Natural killer cell (primary cell): ENCODE measurements around the gene NT5C1A. TPM values are rescaled to one million over a fixed set of nuclear protein-coding genes. Genes with fewer than 3 reads are reported as not detected.

ENCODE experiments used
- ATAC-seq, 3 donors: fragments of 150-1000 bp in 2 of 3; fragments of 200-7000 bp in 1 of 3; cut with Tn5 transposase; 1 replicate in 1 of 3; 2 replicates in 2 of 3; pipeline ENCODE4 v1.10.0; 2021; ENCODE audit warnings: mild to moderate bottlenecking in 2 of 3, moderate library complexity in 2 of 3
- DNase-seq, 2 donors: peaks; one replicate each; pipeline versions ENCODE4 v3.0.0 to v3.0.0-alpha.2; 2013 to 2021; ENCODE audit warnings: mixed read lengths in 1 of 2
- H3K27ac ChIP-seq: one replicate; pipeline ENCODE4 v1.5.1; 2013; ENCODE audit warnings: mild to moderate bottlenecking, low read length
- H3K27me3 ChIP-seq: one replicate; pipeline ENCODE4 v1.6.1; 2013; ENCODE audit warnings: low read length; ENCODE audit not compliant: control insufficient read depth, insufficient read depth
- H3K36me3 ChIP-seq: one replicate; pipeline ENCODE4 v1.6.1; 2013; ENCODE audit warnings: low read length; ENCODE audit not compliant: control insufficient read depth, insufficient read depth
- H3K4me1 ChIP-seq: one replicate; pipeline ENCODE4 v1.6.1; 2013; ENCODE audit warnings: low read length; ENCODE audit not compliant: control insufficient read depth, insufficient read depth
- H3K4me3 ChIP-seq: one replicate; pipeline ENCODE4 v1.5.1; 2013; ENCODE audit warnings: low read length
- H3K9me3 ChIP-seq: one replicate; pipeline ENCODE4 v1.6.1; 2013; ENCODE audit warnings: low read length; ENCODE audit not compliant: control insufficient read depth, insufficient read depth
- H3K27ac Mint-ChIP-seq, 2 donors: one replicate each; pipeline ENCODE4 v1.8.0; 2022; ENCODE audit warnings: mild to moderate bottlenecking in 2 of 2, mixed read lengths in 2 of 2, moderate library complexity in 1 of 2
- H3K27me3 Mint-ChIP-seq, 2 donors: one replicate each; pipeline ENCODE4 v1.8.0; 2022; ENCODE audit warnings: low read depth in 2 of 2, mixed read lengths in 2 of 2
- H3K36me3 Mint-ChIP-seq: one replicate; pipeline ENCODE4 v1.8.0; 2022; ENCODE audit warnings: mixed read lengths
- H3K4me1 Mint-ChIP-seq, 2 donors: one replicate each; pipeline ENCODE4 v1.8.0; 2022; ENCODE audit warnings: mixed read lengths in 2 of 2
- H3K4me3 Mint-ChIP-seq: one replicate; pipeline ENCODE4 v1.8.0; 2022; ENCODE audit warnings: mild to moderate bottlenecking, moderate library complexity, mixed read lengths
- H3K9me3 Mint-ChIP-seq, 2 donors: one replicate each; pipeline ENCODE4 v1.8.0; 2022; ENCODE audit warnings: mixed read lengths in 2 of 2
- WGBS: methylation state at CpG from one replicate; pipeline ENCODE4 v1.1.7; 2013; ENCODE audit warnings: missing lambda C conversion rate; ENCODE audit not compliant: insufficient coverage; 5-methylcytosine and 5-hydroxymethylcytosine counted together
- intact Hi-C: fragments of 100-400 bp; cut with micrococcal nuclease; formaldehyde crosslinking; loops from one replicate; pipeline ENCODE4 v1.14.2; 2022
- total RNA-seq, 4 donors: library from RNA; stranded (reverse); fragments of 120-200 nt in 1 of 4; gene quantifications; one replicate each; pipeline versions ENCODE4 v1.2.3 to v1.2.4, GENCODE V29; 2013 to 2022
- TF ChIP-seq, protein P1 (sequence below): fragments of 200-600 bp; IDR thresholded peaks from one replicate; pipeline ENCODE4 v1.8.0; 2022; ENCODE audit warnings: antibody characterized with exemption

The NT5C1A gene
- total RNA-seq, 3 donors from 2014 or later (not counting 1 experiment from before 2014, with no cell fraction given), result not detected

DNA sequence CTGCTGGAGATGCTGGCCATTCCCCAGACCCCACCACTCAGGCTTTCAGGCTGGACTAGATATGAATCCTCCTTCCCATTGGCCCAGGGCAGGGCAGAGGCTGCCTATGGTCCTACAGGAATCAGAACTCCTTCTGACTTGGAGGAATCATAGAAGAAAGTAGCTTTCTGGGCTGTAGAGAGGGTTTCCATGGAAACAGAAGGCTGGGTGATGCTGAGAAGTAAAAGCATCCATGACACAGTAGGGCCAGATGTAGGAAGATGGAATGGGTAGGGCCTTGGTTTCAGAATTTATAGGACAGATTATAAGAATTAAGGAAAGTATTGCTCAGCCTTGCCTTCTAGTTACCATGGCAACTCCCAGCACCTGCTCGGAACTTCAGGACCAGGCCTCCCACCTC lies 9.0 kb downstream of the NT5C1A start:
- peaks cover 2% of the 10 kb centered on the region for H3K4me1 ChIP-seq
- H3K9me3 ChIP-seq, result no peaks in the 10 kb centered on the region
- Mint-ChIP-seq H3K27ac (no peak overlapping the region), H3K9me3 (no peaks in the 10 kb centered on the region), H3K4me1 (peaks cover 0 to 4% of the 10 kb centered on the region in 2 donors), H3K27me3 (peaks cover 6% of the 10 kb centered on the region in 2 donors), H3K36me3 (no peaks in the 10 kb centered on the region), H3K4me3 (no peak overlapping the region)
- intact Hi-C loops, result no loop called here
- TF ChIP-seq, protein P1, sequence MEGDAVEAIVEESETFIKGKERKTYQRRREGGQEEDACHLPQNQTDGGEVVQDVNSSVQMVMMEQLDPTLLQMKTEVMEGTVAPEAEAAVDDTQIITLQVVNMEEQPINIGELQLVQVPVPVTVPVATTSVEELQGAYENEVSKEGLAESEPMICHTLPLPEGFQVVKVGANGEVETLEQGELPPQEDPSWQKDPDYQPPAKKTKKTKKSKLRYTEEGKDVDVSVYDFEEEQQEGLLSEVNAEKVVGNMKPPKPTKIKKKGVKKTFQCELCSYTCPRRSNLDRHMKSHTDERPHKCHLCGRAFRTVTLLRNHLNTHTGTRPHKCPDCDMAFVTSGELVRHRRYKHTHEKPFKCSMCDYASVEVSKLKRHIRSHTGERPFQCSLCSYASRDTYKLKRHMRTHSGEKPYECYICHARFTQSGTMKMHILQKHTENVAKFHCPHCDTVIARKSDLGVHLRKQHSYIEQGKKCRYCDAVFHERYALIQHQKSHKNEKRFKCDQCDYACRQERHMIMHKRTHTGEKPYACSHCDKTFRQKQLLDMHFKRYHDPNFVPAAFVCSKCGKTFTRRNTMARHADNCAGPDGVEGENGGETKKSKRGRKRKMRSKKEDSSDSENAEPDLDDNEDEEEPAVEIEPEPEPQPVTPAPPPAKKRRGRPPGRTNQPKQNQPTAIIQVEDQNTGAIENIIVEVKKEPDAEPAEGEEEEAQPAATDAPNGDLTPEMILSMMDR, result no peak
- ATAC-seq (no peak), DNase-seq (no peak)
- H3K4me3 ChIP-seq, result no peak overlapping the region
- H3K36me3 ChIP-seq, result no peaks in the 10 kb centered on the region
- 86% methylated on average over 1 of the region's 1 CpG for WGBS
- no peak overlapping the region for H3K27ac ChIP-seq
- H3K27me3 ChIP-seq, result no peaks in the 10 kb centered on the region

DNA sequence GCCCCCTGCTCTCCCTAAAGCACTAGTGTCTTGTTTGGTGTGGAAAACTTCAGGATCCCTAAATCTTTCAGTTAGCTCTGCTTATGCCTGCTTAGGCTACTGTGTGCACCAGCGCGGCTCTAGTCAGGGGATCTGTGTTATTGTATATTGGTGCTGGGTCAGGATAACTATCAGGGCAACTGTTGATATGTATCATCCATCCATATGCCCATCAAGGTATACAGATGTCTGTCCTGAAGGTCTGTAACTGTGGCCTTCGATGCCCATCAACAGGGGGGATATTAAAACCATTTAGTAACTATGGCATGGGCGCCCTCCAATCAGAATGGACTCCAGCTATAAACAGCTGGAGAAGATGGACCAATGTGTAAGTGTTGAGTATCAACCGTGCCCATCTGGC lies 12.4 kb downstream of the NT5C1A start:
- H3K36me3 ChIP-seq, result no peaks in the 10 kb centered on the region
- no peaks in the 10 kb centered on the region for H3K9me3 Mint-ChIP-seq
- no peak overlapping the region for H3K27ac Mint-ChIP-seq
- no peak overlapping the region for H3K27ac ChIP-seq
- peaks cover 0 to 3% of the 10 kb centered on the region in 2 donors for H3K27me3 Mint-ChIP-seq
- H3K4me3 Mint-ChIP-seq, result no peak overlapping the region
- H3K4me1 Mint-ChIP-seq, result peaks cover 0 to 6% of the 10 kb centered on the region in 2 donors
- no peaks in the 10 kb centered on the region for H3K27me3 ChIP-seq
- TF ChIP-seq, protein P1, result no peak
- no peaks in the 10 kb centered on the region for H3K36me3 Mint-ChIP-seq
- ATAC-seq (no peak), DNase-seq (no peak)
- H3K4me3 ChIP-seq, result no peak overlapping the region
- H3K9me3 ChIP-seq, result no peaks in the 10 kb centered on the region
- intact Hi-C loops, result no loop called here
- 79% methylated on average over 3 of the region's 5 CpGs for WGBS
- H3K4me1 ChIP-seq, result peaks cover 3% of the 10 kb centered on the region

DNA sequence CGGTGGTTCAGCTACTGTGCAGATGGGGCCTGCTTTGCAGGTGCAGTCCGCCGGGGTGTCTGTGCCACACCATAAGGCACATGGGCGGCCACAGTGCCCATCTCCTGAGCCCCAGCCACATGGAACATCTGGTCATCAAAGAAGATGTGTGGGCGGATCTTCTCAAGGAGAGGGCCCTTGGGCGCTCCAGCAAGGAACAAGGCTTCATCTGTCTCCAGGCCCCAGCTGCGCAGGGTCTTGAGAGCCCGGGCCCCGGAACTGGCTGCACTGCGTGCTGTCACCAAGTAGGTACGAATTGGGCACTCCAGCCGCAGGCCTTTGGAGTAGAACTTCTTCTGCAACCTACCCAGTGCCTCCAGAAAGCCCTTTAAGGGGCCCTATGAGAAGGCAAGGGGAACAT lies 12.8 kb downstream of the NT5C1A start:
- H3K27ac ChIP-seq, result no peak overlapping the region
- intact Hi-C loops, result no loop called here
- TF ChIP-seq, protein P1, result no peak
- H3K4me1 ChIP-seq, result peaks cover 3% of the 10 kb centered on the region
- no peaks in the 10 kb centered on the region for H3K9me3 Mint-ChIP-seq
- no peak for ATAC-seq
- H3K27me3 Mint-ChIP-seq, result peaks cover 0 to 3% of the 10 kb centered on the region in 2 donors
- H3K4me1 Mint-ChIP-seq, result peaks cover 0 to 6% of the 10 kb centered on the region in 2 donors
- no peak overlapping the region for H3K27ac Mint-ChIP-seq
- DNase-seq, result no peak
- no peaks in the 10 kb centered on the region for H3K27me3 ChIP-seq
- H3K4me3 Mint-ChIP-seq, result no peak overlapping the region
- H3K36me3 Mint-ChIP-seq, result no peaks in the 10 kb centered on the region
- no peaks in the 10 kb centered on the region for H3K36me3 ChIP-seq
- H3K4me3 ChIP-seq, result no peak overlapping the region
- H3K9me3 ChIP-seq, result no peaks in the 10 kb centered on the region
- WGBS, result 89% methylated on average over 12 of the region's 12 CpGs

DNA sequence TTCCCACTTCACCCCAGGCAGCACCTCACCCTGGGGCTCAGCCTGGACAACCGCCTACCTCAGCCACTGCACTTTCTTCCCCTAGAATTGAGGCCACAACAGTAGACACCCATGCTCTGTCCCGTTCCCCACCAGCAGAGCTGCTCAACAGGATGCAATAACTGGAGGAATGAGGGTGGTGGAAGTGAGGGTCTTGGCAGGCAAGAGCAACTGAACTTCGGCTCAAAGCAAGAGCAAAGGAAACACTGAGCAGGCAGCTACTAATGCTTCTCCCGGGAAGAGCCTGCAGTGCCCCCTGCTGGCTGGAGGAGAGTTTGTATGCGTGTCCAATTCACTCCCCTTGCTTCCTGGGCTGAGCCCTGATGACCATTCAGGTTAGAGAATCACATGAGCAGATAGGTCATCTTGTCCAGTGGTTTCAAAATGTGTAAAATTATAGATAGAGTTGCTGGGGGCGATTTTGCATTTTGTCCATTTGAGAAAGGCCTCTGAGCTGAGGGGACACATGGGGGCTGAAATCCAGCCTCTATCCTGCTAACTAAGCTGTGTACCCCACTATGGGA lies 13.9 kb downstream of the NT5C1A start:
- no peak overlapping the region for H3K4me3 Mint-ChIP-seq
- Histone ChIP-seq H3K27ac (no peak overlapping the region), H3K4me3 (no peak overlapping the region), H3K27me3 (no peaks in the 10 kb centered on the region), H3K4me1 (peaks cover 7% of the 10 kb centered on the region), H3K36me3 (no peaks in the 10 kb centered on the region), H3K9me3 (no peaks in the 10 kb centered on the region)
- H3K9me3 Mint-ChIP-seq, result no peaks in the 10 kb centered on the region
- DNase-seq, result peak; percentile 49 to 81
- no peaks in the 10 kb centered on the region for H3K36me3 Mint-ChIP-seq
- WGBS, result 39% methylated on average over 6 of the region's 6 CpGs
- peaks cover 0 to 13% of the 10 kb centered on the region in 2 donors for H3K4me1 Mint-ChIP-seq
- peak in 2 of 3 donors; percentile 81 to 82 for ATAC-seq
- intact Hi-C loops, result no loop called here
- H3K27ac Mint-ChIP-seq, result no peak overlapping the region
- peaks cover 0 to 8% of the 10 kb centered on the region in 2 donors for H3K27me3 Mint-ChIP-seq
- TF ChIP-seq, protein P1, result peak; percentile 80
